Spleen (tissue), 7 donors: Measurements from ENCODE around the gene ZDHHC7.

Experiments
- POLR2A ChIP-seq, 3 donors: fragments of 450-650 bp; IDR thresholded peaks; one replicate each; pipeline ENCODE4 v1.5.1; 2017; ENCODE audit warnings: antibody characterized with exemption in 3 of 3, mild to moderate bottlenecking in 1 of 3
- TF ChIP-seq, protein P1 (sequence below), 11 experiments: fragments of 200-600 bp in 7 of 11; fragments of 450-650 bp in 4 of 11; sonication (generic) in 4 of 11; IDR thresholded peaks in 8 of 11; conservative IDR thresholded peaks in 3 of 11; 1 replicate in 7 of 11; 2 replicates in 4 of 11; pipeline versions ENCODE4 v1.4.0 to v1.8.0; 2016 to 2021; ENCODE audit warnings: antibody characterized with exemption in 11 of 11, inconsistent platforms in 4 of 11, mild to moderate bottlenecking in 1 of 11
- donor health status: DM: no; HTN: no; CAD: no; lungs with moderate emphysema.
- donor health status: DM: no; HTN: no; CAD: no.
- donor health status: DM: no; HTN: no; CAD: no.

DNA sequence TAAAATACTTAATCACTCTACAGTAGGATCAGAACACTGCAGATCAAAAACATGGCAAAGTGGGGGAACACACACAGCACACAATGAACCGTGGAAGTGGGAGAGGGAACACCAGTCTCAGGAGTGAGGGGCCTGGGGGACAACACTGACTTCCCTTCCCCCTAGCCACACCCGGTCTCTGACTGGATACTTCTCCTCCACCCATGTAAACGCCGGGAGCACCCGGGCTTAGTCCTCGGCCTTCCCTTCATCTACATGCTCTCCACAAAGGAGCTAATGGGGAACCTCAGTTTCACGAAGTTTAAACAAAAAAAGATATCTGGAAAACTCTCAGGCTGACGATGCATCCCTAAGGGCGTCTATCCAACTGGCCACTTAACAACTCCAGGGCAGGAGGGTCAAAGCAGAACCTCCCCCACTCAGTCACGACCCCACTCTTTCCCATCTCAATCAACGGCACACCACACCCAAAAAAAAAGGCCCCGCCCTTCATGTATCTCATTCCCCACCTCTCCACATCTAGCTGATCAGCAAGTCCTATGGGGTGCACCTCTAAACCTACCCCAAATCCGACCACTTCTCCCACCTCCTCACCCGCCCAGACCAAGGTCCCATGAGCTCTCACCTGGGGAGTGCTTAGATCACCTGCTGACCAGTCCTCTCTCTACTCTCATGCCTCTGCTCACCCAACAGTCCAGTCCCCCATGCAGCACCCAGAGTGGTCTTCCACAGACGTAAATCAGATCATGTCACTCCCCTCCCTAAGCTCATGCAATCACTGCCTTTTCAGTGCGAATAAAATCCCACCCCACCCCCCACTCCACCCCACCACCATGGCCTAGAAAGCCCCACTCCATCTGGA, 7.4 kb downstream of the ZDHHC7 start:
- TF ChIP-seq, protein P1, sequence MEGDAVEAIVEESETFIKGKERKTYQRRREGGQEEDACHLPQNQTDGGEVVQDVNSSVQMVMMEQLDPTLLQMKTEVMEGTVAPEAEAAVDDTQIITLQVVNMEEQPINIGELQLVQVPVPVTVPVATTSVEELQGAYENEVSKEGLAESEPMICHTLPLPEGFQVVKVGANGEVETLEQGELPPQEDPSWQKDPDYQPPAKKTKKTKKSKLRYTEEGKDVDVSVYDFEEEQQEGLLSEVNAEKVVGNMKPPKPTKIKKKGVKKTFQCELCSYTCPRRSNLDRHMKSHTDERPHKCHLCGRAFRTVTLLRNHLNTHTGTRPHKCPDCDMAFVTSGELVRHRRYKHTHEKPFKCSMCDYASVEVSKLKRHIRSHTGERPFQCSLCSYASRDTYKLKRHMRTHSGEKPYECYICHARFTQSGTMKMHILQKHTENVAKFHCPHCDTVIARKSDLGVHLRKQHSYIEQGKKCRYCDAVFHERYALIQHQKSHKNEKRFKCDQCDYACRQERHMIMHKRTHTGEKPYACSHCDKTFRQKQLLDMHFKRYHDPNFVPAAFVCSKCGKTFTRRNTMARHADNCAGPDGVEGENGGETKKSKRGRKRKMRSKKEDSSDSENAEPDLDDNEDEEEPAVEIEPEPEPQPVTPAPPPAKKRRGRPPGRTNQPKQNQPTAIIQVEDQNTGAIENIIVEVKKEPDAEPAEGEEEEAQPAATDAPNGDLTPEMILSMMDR (IDR thresholded peaks at IDR 0.05 in 8 of 11, conservative IDR thresholded peaks at IDR 0.05 in 3 of 11) = no peak
- TF ChIP-seq POLR2A (IDR thresholded peaks at IDR 0.05) = no peak
